ENCODE measurements around the gene BAIAP2. TPM values are rescaled to one million over a fixed set of nuclear protein-coding genes. Genes with fewer than 3 reads are reported as not detected.
A peak's percentile ranks its signal among the peaks of the same experiment; 100 is the strongest.

BAIAP2 gene
- total and polyA plus RNA-seq, 5 experiments from 2014 or later, result 2.2 to 11.7 (median 6.9) TPM

GRCh38 chr17:80996422-80997305 lies 38.3 kb upstream of the BAIAP2 start:
- Mint-ChIP-seq H3K4me3 (no peak overlapping the region), H3K27me3 (no peaks in the 10 kb centered on the region), H3K36me3 (peaks cover 0 to 33% (median 5%) of the 10 kb centered on the region in 3 donors), H3K9me3 (no peaks in the 10 kb centered on the region), H3K27ac (peak overlapping the region in 2 of 10 donors; percentile 15 to 40), H3K4me1 (peaks cover 10 to 20% (median 15%) of the 10 kb centered on the region in 4 donors)
- DNase-seq (no peak), ATAC-seq (no peak)
- POLR2A ChIA-PET, result interaction anchor here (0.9 to 1.3 kb wide), 2 partner anchors 20 to 37 kb away, joined by 3 read pairs; no protein-coding TSS in a partner anchor

- Mint-ChIP-seq H3K36me3 (peaks cover 0 to 33% (median 5%) of the 10 kb centered on the region in 3 donors), H3K4me3 (no peak overlapping the region), H3K4me1 (peaks cover 10 to 23% (median 17%) of the 10 kb centered on the region in 4 donors), H3K27me3 (no peaks in the 10 kb centered on the region), H3K27ac (no peak overlapping the region), H3K9me3 (no peaks in the 10 kb centered on the region)
- DNase-seq (no peak), ATAC-seq (no peak)
- POLR2A ChIA-PET, result interaction anchor here (1.3 to 1.8 kb wide), 2 partner anchors 12 to 20 kb away, joined by 3 to 4 read pairs; no protein-coding TSS in a partner anchor
These were observed 37.4 kb upstream of the BAIAP2 start for GRCh38 chr17:80997424-80998117.

GRCh38 chr17:80998118-80998747 lies 36.7 kb upstream of the BAIAP2 start:
- no peak overlapping the region for H3K4me3 Mint-ChIP-seq
- ATAC-seq (no peak), DNase-seq (no peak)
- peaks cover 0 to 33% (median 5%) of the 10 kb centered on the region in 3 donors for H3K36me3 Mint-ChIP-seq
- H3K9me3 Mint-ChIP-seq, result no peaks in the 10 kb centered on the region
- no peak overlapping the region for H3K27ac Mint-ChIP-seq
- H3K4me1 Mint-ChIP-seq, result peaks cover 6 to 20% (median 13%) of the 10 kb centered on the region in 4 donors
- H3K27me3 Mint-ChIP-seq, result peaks cover 0 to under 1% (median 0%) of the 10 kb centered on the region in 5 donors
- POLR2A ChIA-PET, result interaction anchor here (1.1 to 1.8 kb wide), 2 partner anchors 12 to 21 kb away, joined by 3 to 4 read pairs; no protein-coding TSS in a partner anchor

GRCh38 chr17:80998748-80999535 lies 36.0 kb upstream of the BAIAP2 start:
- DNase-seq, result no peak
- H3K4me1 Mint-ChIP-seq, result peaks cover 4 to 19% (median 15%) of the 10 kb centered on the region in 4 donors
- no peaks in the 10 kb centered on the region for H3K9me3 Mint-ChIP-seq
- H3K27ac Mint-ChIP-seq, result no peak overlapping the region
- H3K27me3 Mint-ChIP-seq, result peaks cover 0 to 5% (median 0%) of the 10 kb centered on the region in 5 donors
- H3K36me3 Mint-ChIP-seq, result peaks cover 0 to 33% (median 5%) of the 10 kb centered on the region in 3 donors
- no peak for ATAC-seq
- H3K4me3 Mint-ChIP-seq, result no peak overlapping the region
- POLR2A ChIA-PET, result interaction anchor here (1.1 to 1.8 kb wide), 2 partner anchors 11 to 21 kb away, joined by 3 to 4 read pairs; no protein-coding TSS in a partner anchor

GRCh38 chr17:80999536-81000333 lies 35.2 kb upstream of the BAIAP2 start:
- DNase-seq (no peak), ATAC-seq (no peak)
- Mint-ChIP-seq H3K27ac (no peak overlapping the region), H3K27me3 (peaks cover 2 to 9% (median 4%) of the 10 kb centered on the region in 5 donors), H3K9me3 (no peaks in the 10 kb centered on the region), H3K4me1 (peaks cover 5 to 18% (median 18%) of the 10 kb centered on the region in 4 donors), H3K4me3 (no peak overlapping the region), H3K36me3 (peaks cover 0 to 33% (median 5%) of the 10 kb centered on the region in 3 donors)
- POLR2A ChIA-PET, result no interaction called here

GRCh38 chr17:81000334-81000630 lies 34.7 kb upstream of the BAIAP2 start:
- Mint-ChIP-seq H3K4me3 (no peak overlapping the region), H3K27me3 (peaks cover 4 to 12% (median 6%) of the 10 kb centered on the region in 5 donors), H3K36me3 (peaks cover 0 to 31% (median 5%) of the 10 kb centered on the region in 3 donors), H3K9me3 (no peaks in the 10 kb centered on the region), H3K27ac (no peak overlapping the region), H3K4me1 (peaks cover 7 to 22% (median 20%) of the 10 kb centered on the region in 4 donors)
- ATAC-seq, result no peak
- no peak for DNase-seq
- POLR2A ChIA-PET, result no interaction called here

- Mint-ChIP-seq H3K27me3 (peaks cover 4 to 12% (median 6%) of the 10 kb centered on the region in 5 donors), H3K9me3 (no peaks in the 10 kb centered on the region), H3K36me3 (peaks cover 0 to 26% (median 2%) of the 10 kb centered on the region in 3 donors), H3K27ac (peak overlapping the region in 1 of 10 donors; percentile 78), H3K4me3 (no peak overlapping the region), H3K4me1 (peaks cover 5 to 22% (median 19%) of the 10 kb centered on the region in 4 donors)
- no peak for ATAC-seq
- POLR2A ChIA-PET, result no interaction called here
- DNase-seq, result no peak
These were observed 34.2 kb upstream of the BAIAP2 start for GRCh38 chr17:81000631-81001357.

- H3K27me3 Mint-ChIP-seq, result peaks cover 4 to 15% (median 9%) of the 10 kb centered on the region in 5 donors
- POLR2A ChIA-PET, result interaction anchor here (0.9 kb wide), 1 partner anchor 22 kb away, joined by 4 read pairs; no protein-coding TSS in a partner anchor
- peak overlapping the region in 1 of 10 donors; percentile 28 for H3K4me3 Mint-ChIP-seq
- H3K27ac Mint-ChIP-seq, result peak overlapping the region in 3 of 10 donors; percentile 11 to 78 (median 52)
- H3K9me3 Mint-ChIP-seq, result no peaks in the 10 kb centered on the region
- peaks cover 0 to 17% (median 0%) of the 10 kb centered on the region in 3 donors for H3K36me3 Mint-ChIP-seq
- DNase-seq (no peak), ATAC-seq (no peak)
- peaks cover 5 to 26% (median 19%) of the 10 kb centered on the region in 4 donors for H3K4me1 Mint-ChIP-seq
These were observed 33.0 kb upstream of the BAIAP2 start for GRCh38 chr17:81002013-81002384.

GRCh38 chr17:81002409-81003361 lies 32.3 kb upstream of the BAIAP2 start:
- Mint-ChIP-seq H3K4me3 (peak overlapping the region; percentile 50 to 74 (median 66)), H3K9me3 (no peaks in the 10 kb centered on the region), H3K36me3 (peaks cover 0 to 12% (median 0%) of the 10 kb centered on the region in 3 donors), H3K27me3 (peaks cover 4 to 15% (median 9%) of the 10 kb centered on the region in 5 donors), H3K27ac (peak overlapping the region in 4 of 10 donors; percentile 11 to 52 (median 26)), H3K4me1 (peaks cover 5 to 27% (median 19%) of the 10 kb centered on the region in 4 donors)
- DNase-seq (no peak), ATAC-seq (no peak)
- POLR2A ChIA-PET, result interaction anchor here (0.9 to 1.1 kb wide), 3 partner anchors 15 to 21 kb away, joined by 4 to 6 read pairs (median 5); no protein-coding TSS in a partner anchor

Data from naive thymus-derived CD8-positive, alpha-beta T cell (primary cell).